DMS114 treated with DMSO at 0.1 percent for 48 hours (cell line): ENCODE results near the gene GPX3.

Experiments used
- DNase-seq: peaks from one replicate; lab custom pipeline; 2025; ENCODE audit not compliant: unreplicated experiment; lab: John Stamatoyannopoulos, UW

Gene GPX3

DNA sequence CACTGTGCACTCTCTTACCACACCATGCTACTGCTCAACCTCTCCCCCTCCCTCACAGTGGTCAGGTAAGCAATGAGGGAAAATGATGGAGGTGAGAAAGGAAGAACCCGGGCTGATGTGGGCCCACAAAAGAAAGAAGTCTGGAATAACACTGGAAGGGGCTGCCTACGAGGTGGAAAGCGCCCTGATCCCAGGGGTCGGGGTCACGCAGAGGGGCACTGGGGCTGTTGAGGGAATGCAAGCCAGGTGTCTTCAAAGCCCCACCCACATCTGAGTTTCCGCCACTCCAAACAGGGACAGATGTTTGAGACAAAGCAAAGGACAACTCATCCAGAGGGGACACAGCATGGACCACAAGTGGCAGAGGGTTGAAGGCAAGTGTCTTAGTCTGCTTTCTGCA is 56.2 kb downstream of the GPX3 start:
- no peak for DNase-seq

- DNase-seq = no peak
These were observed 57.0 kb downstream of the GPX3 start for GRCh38 chr5:151077419-151077818.

DNA sequence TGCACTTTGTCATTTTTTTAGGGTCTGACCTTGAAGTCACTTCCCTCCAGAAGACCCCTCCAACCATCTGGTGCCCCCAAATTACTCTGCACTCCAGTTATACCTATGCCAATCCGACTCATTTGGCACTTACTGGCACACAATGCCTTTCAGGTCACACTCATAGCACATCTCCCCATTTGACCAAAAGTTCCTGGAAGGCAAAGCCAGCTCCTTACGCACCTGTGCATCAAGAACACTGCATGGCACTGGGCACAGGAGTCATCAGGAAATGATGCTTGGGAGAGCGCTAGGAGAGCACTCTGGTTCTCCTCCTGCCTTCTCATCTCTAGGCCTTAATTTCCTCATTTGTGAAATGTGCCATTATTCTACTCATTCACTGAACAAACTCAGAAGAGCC is 57.6 kb downstream of the GPX3 start:
- DNase-seq = no peak
